DND-41 (cell line): ENCODE measurements around the gene PTPRK.

Source experiments
- ATAC-seq: fragments of 200-7000 bp; cut with Tn5 transposase; 3 replicates; pipeline ENCODE4 v1.9.1; 2021; ENCODE audit warnings: low read depth; ENCODE audit not compliant: insufficient read depth
- DNase-seq: peaks from one replicate; pipeline ENCODE4 v3.0.0-alpha.2; 2020
- H2AFZ ChIP-seq: 2 replicates; pipeline ENCODE4 v1.6.0; 2012; ENCODE audit warnings: low read depth, low read length
- H3K27ac ChIP-seq: 2 replicates; pipeline ENCODE4 v1.5.1; 2012; ENCODE audit warnings: low read length, inconsistent platforms
- H3K27me3 ChIP-seq: fragments of 200-600 bp; sonication (generic); 2 replicates; pipeline ENCODE4 v1.6.0; 2012; ENCODE audit warnings: low read length, mild to moderate bottlenecking, inconsistent platforms; ENCODE audit not compliant: insufficient read depth, poor library complexity
- H3K36me3 ChIP-seq: 2 replicates; pipeline ENCODE4 v1.5.1; 2012; ENCODE audit warnings: low read length, inconsistent platforms; ENCODE audit not compliant: insufficient read depth
- H3K4me1 ChIP-seq: 2 replicates; pipeline ENCODE4 v1.5.1; 2012; ENCODE audit warnings: mild to moderate bottlenecking, low read length; ENCODE audit not compliant: insufficient read depth
- H3K4me2 ChIP-seq: 2 replicates; pipeline ENCODE4 v1.6.0; 2012; ENCODE audit warnings: mild to moderate bottlenecking, moderate library complexity, low read length, inconsistent platforms; ENCODE audit not compliant: insufficient read depth
- H3K4me3 ChIP-seq, 2 experiments: fragments of 200-600 bp in 1 of 2; shearing (Covaris generic) in 1 of 2; 2 replicates each; pipeline ENCODE4 v1.5.1; 2012 to 2016; ENCODE audit warnings: inconsistent platforms in 2 of 2, low read length in 2 of 2, mild to moderate bottlenecking in 2 of 2, low read depth in 1 of 2, moderate library complexity in 1 of 2
- H3K79me2 ChIP-seq: 2 replicates; pipeline ENCODE4 v1.6.0; 2012; ENCODE audit warnings: low read length, inconsistent platforms; ENCODE audit not compliant: insufficient read depth
- H3K9ac ChIP-seq: 2 replicates; pipeline ENCODE4 v1.6.0; 2012; ENCODE audit warnings: low read depth, mild to moderate bottlenecking, inconsistent platforms, low read length, moderate library complexity
- H3K9me3 ChIP-seq: 2 replicates; pipeline ENCODE4 v1.5.1; 2012; ENCODE audit warnings: low read length, moderate library complexity, mild to moderate bottlenecking, inconsistent platforms; ENCODE audit not compliant: insufficient read depth, severe bottlenecking
- H4K20me1 ChIP-seq: 2 replicates; pipeline ENCODE4 v1.6.0; 2012; ENCODE audit warnings: low read length; ENCODE audit not compliant: insufficient read depth
- EZH2 ChIP-seq: IDR thresholded peaks from 3 replicates; pipeline ENCODE4 v1.6.1; 2012; ENCODE audit warnings: borderline replicate concordance, low read depth, mild to moderate bottlenecking, moderate library complexity, low read length, inconsistent platforms; ENCODE audit not compliant: severe bottlenecking
- TF ChIP-seq, protein P1 (sequence below): IDR thresholded peaks from 2 replicates; pipeline ENCODE4 v1.5.1; 2012; ENCODE audit warnings: borderline replicate concordance, low read length, moderate library complexity, mild to moderate bottlenecking; ENCODE audit not compliant: poor library complexity, severe bottlenecking; ENCODE audit errors: extremely low read depth

Gene PTPRK

DNA sequence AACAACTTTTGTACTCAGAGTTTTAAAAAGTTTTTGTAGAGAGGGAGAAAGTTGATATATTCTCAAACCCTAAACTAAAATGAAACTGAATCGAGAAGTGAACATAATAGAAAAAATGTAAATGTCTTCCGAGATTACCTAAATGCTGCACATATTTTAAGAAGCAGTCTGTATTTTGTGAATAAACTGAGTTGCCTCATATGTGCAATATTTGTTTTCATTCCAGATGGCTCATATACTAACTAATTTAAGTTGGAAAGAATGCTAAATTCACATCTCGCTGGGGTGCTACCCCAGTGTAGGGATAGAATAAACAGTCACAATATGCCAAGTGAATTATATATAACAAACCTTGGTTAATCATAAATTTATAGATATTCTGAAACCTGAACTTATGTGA is 333.7 kb downstream of the PTPRK start:
- Histone ChIP-seq H3K4me3 (no peak overlapping the region), H3K9ac (no peak overlapping the region), H4K20me1 (no peaks in the 10 kb centered on the region), H3K4me1 (no peaks in the 10 kb centered on the region), H3K9me3 (no peaks in the 10 kb centered on the region), H2AFZ (no peak overlapping the region), H3K79me2 (no peaks in the 10 kb centered on the region), H3K4me2 (0 out of 2 replicates have a peak overlapping the region, but pooled peaks have one; percentile 20), H3K36me3 (no peaks in the 10 kb centered on the region), H3K27me3 (no peaks in the 10 kb centered on the region), H3K27ac (no peak overlapping the region)
- TF ChIP-seq EZH2, result no peak
- TF ChIP-seq, protein P1, sequence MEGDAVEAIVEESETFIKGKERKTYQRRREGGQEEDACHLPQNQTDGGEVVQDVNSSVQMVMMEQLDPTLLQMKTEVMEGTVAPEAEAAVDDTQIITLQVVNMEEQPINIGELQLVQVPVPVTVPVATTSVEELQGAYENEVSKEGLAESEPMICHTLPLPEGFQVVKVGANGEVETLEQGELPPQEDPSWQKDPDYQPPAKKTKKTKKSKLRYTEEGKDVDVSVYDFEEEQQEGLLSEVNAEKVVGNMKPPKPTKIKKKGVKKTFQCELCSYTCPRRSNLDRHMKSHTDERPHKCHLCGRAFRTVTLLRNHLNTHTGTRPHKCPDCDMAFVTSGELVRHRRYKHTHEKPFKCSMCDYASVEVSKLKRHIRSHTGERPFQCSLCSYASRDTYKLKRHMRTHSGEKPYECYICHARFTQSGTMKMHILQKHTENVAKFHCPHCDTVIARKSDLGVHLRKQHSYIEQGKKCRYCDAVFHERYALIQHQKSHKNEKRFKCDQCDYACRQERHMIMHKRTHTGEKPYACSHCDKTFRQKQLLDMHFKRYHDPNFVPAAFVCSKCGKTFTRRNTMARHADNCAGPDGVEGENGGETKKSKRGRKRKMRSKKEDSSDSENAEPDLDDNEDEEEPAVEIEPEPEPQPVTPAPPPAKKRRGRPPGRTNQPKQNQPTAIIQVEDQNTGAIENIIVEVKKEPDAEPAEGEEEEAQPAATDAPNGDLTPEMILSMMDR, result no peak
- no peak for DNase-seq
- no peak for ATAC-seq

DNA sequence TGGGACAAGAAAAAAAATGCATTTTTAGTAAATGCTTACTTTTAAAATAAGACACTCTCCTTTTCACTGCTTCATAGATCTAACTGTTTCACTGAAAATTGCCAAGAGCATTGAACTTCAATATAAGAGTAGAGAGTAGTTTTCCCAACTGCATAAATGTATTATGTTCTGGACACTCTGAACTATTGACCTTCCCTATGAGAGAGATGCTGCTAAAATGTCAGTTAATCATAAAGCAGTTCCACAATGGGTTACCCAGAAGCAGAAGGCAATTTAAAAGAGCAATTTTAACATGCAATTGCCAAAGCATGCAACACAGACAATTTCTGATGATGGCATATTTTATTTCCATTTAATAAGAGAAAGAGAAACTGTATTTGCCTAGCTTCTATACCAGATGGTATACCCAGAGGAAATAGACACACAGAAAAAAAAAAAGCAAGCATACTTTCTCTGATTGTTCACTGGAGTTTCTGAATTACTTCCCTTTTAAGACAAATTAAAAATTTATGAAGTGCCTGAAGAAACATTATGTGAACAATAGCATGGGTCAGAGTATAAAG is 340.4 kb downstream of the PTPRK start:
- H3K36me3 ChIP-seq, result no peaks in the 10 kb centered on the region
- H3K9me3 ChIP-seq, result no peaks in the 10 kb centered on the region
- DNase-seq (no peak), ATAC-seq (no peak)
- no peak overlapping the region for H3K4me2 ChIP-seq
- no peak for TF ChIP-seq EZH2
- no peaks in the 10 kb centered on the region for H3K79me2 ChIP-seq
- H2AFZ ChIP-seq, result no peak overlapping the region
- H3K4me1 ChIP-seq, result no peaks in the 10 kb centered on the region
- H3K27me3 ChIP-seq, result no peaks in the 10 kb centered on the region
- H3K27ac ChIP-seq, result no peak overlapping the region
- H3K4me3 ChIP-seq, result no peak overlapping the region
- H3K9ac ChIP-seq, result no peak overlapping the region
- no peaks in the 10 kb centered on the region for H4K20me1 ChIP-seq

DNA sequence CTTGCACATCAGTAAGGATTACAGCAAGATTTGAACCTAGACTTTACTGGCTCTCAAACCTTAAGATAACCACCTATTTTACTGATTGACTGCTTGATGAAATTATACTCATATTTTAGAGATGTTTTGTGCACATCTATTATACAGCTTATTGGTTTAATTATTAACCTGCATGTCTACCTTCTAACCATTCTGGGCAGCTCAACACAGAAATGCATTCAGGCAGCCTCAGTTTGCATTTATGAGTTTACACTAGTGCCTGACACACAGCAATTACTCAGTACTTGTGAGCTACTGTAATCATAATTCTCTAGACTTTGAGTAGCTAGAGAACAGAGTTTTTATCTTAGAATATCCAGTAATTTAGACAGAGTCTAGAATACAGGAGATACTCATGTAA is 345.7 kb downstream of the PTPRK start:
- Histone ChIP-seq H3K79me2 (no peaks in the 10 kb centered on the region), H3K9me3 (no peaks in the 10 kb centered on the region), H3K4me3 (no peak overlapping the region), H3K4me2 (no peak overlapping the region), H4K20me1 (no peaks in the 10 kb centered on the region), H3K9ac (no peak overlapping the region), H3K36me3 (no peaks in the 10 kb centered on the region), H3K27me3 (no peaks in the 10 kb centered on the region), H2AFZ (no peak overlapping the region), H3K4me1 (no peaks in the 10 kb centered on the region), H3K27ac (no peak overlapping the region)
- no peak for TF ChIP-seq EZH2
- TF ChIP-seq, protein P1, result no peak
- ATAC-seq (no peak), DNase-seq (no peak)

DNA sequence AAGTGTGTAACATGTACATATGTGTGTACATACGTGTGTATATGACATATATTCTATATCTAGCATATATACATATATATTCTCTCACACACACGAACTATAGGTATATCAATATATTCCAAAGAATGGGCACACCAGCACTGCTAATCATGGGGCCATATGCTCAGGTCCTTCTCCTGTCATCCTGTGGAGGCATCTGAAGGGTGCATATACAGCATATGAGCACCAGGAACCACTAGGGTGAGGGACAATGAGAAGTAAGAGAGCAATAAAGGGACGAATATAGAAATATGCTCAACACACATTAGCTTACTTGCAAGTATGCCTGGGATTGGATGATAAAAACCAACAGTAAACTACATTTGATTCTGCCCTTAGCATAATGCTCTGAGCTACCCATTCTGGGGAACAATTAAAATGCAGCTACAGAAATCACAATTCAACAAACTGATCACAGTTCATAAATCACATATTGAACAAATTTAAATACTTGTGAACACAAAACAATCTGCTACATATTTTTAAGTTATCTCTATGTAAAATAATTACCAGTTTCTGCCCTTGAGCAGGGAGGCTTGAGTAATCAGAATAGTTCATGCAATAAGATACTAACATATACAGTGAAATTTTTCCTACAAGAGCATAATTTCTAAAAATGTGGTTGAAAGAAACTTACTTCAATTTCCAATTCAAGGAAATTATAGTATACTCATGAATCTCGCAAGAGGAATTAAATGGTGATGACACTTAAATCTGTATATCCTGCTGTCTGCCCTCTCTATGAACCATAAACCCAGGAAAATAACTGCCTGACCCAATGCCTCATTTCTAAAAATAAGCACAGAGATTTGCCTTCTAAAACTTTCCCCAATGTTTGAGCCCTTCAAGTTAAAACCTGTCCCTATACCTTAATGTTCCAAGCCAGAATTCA is 347.4 kb downstream of the PTPRK start:
- TF ChIP-seq EZH2, result no peak
- TF ChIP-seq, protein P1, result no peak
- no peaks in the 10 kb centered on the region for H4K20me1 ChIP-seq
- ATAC-seq, result no peak
- no peak overlapping the region for H3K27ac ChIP-seq
- no peak for DNase-seq
- no peak overlapping the region for H3K4me2 ChIP-seq
- no peak overlapping the region for H2AFZ ChIP-seq
- no peaks in the 10 kb centered on the region for H3K4me1 ChIP-seq
- no peak overlapping the region for H3K9ac ChIP-seq
- H3K79me2 ChIP-seq, result no peaks in the 10 kb centered on the region
- H3K9me3 ChIP-seq, result no peaks in the 10 kb centered on the region
- H3K36me3 ChIP-seq, result no peaks in the 10 kb centered on the region
- no peak overlapping the region for H3K4me3 ChIP-seq
- no peaks in the 10 kb centered on the region for H3K27me3 ChIP-seq
